ENCODE results near the gene CSGALNACT2.
"Not testable (repeated sequence)": the region's sequence is repeated elsewhere in the genome, so short reads cannot be mapped to it uniquely, and the experiment has no call there.

CSGALNACT2 gene

GRCh38 chr10:43217563-43218205 is 79.4 kb downstream of the CSGALNACT2 start:
- DNase-seq (ENCODE audit: low read depth): no peak

- DNase-seq (ENCODE audit: low read depth): no peak
Observed at GRCh38 chr10:43218206-43218950, 80.1 kb downstream of the CSGALNACT2 start.

DNA sequence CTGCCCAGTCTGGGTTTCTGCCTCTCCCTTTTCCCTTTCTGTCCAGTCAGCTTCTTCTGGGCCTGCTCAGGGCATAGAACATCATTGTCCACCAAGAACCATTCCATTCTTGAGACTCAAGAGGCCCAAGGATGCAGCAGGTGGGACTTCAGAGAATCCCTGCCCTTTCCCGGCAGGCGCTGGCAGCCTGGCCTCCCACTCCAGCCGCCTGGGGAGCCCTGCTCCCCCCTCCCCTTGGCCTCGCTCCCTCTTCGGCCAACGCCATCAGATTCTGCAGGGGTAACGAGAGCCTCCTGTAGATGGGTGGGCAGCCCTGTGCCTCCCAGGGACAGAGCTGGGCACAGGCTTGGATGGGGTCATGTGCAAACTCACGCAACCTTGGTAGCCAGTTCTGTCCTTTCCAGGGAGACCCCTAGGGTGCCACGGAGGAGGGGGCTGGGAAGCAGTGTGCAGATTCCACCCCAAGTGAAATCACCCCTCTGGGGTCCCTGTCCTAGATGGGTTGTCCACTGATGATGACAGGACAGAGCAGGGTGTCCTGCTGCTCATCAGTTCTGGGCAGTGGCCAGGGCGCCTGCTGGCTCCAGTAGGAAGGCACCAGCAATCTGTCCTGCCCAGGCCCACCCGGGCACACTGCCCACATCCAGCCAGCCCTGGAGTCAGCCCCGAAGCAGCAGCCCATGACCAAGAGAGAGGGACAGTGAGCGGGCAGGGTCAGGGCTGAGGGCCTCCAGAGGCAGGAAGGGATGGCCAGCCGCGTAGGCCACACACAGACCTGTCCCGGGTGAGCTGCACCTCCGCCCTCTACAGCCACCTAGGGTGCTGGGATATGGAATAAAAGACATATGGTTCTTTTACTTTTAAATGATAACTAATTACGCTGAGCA is 80.9 kb downstream of the CSGALNACT2 start:
- no peak for DNase-seq (ENCODE audit: low read depth)

- no peak for DNase-seq (ENCODE audit: low read depth)
Observed at GRCh38 chr10:43219848-43220247, 81.6 kb downstream of the CSGALNACT2 start.

DNA sequence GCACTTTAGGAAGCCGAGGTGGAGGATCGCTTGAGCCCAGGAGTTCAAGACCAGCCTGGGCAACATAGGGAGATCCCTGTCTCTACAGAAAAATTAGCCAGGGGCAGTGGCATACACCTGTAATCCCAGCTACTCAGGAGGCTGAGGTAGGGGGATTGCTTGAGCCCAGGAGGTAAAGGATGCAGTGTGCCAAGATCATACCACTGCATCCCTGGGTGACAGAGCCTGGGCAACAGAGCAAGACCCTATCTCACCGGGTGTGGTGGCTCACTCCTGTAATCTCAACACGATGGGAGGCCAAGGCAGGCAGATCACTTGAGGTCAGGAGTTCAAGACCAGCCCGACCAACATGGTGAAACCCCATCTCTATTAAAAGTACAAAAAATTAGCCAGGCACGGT is 82.0 kb downstream of the CSGALNACT2 start:
- DNase-seq (ENCODE audit: low read depth): not testable (repeated sequence)

DNA sequence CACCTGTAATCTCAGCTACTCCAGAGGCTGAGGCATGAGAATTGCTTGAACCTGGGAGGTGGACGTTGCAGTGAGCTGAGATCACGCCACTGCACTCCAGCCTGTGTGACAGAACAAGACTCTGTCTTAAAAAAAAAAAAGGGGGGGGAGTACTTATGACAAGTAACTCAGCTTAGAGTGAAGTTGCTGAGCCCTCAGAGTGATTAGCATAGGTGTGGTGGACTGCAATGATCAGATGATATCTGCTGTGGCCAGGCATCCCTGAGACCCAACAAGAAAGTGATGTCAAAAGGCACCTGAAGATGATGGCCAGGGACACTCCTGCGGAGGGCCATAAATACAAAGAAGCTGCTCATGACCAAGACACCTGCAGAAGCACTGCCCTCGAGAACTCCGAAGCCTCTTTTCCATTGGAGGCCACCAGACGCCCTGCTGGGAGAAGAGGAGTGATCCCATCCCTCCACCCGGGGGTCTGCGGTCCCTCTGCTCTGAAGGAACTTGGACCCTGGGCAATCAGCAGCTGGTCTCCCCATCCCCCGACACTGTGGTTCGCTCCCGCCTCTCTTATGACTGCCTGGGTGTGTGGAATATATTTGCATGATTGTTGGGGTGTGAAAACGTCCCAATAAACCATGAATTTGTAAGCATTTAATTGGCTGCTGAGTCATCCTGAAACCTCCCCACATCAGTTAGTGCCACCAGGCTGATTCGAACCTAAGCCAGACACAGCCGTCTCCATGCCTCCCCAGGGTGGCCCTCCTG is 82.6 kb downstream of the CSGALNACT2 start:
- no peak for DNase-seq (ENCODE audit: low read depth)

GRCh38 chr10:43221419-43222209 is 83.4 kb downstream of the CSGALNACT2 start:
- DNase-seq (ENCODE audit: low read depth): no peak

DNA sequence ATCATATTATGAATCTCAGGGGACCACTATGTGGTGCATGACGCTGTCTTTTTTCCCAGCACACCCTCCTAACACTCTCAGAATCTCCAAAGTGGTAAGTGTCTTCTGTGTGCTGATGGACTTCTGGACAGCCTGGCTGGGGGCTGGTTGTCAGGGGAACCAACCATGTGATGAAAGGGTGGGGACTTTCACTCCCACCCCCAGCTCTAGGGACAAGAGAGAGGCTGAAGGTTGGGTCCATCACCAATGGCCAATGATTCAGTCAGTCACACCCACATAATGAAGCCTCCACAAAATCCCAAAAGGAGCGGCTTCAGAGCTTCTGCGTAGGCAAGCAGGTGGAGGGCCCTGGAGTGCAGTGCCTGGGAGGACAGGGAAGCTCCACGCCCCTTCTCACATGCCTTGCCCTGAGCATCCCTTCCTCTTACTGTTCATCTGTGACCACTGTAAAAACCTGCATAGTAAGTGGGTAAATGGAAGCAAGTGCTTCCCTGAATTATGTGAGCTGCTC is 84.0 kb downstream of the CSGALNACT2 start:
- DNase-seq (ENCODE audit: low read depth): no peak

DNA sequence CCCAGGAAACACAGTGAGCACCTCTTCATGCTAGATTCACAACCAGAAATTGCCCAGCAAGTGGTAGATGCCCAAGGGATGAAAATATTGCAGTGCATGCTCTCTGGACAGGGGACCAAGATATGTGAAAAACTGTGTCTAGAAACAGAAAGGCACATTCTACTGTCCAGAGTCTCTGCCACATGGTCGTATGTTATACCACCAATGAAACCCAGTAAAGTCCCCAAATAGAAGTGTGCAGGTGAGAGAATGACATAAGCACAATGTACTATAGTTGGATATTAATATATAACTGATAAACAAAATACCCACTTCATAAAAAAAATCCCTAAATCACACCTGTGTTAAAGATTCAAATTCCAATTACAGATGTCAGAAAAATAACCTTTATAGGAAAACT is 84.8 kb downstream of the CSGALNACT2 start:
- no peak for DNase-seq (ENCODE audit: low read depth)

- no peak for DNase-seq (ENCODE audit: low read depth)
Observed at GRCh38 chr10:43224321-43224720, 86.1 kb downstream of the CSGALNACT2 start.

DNA sequence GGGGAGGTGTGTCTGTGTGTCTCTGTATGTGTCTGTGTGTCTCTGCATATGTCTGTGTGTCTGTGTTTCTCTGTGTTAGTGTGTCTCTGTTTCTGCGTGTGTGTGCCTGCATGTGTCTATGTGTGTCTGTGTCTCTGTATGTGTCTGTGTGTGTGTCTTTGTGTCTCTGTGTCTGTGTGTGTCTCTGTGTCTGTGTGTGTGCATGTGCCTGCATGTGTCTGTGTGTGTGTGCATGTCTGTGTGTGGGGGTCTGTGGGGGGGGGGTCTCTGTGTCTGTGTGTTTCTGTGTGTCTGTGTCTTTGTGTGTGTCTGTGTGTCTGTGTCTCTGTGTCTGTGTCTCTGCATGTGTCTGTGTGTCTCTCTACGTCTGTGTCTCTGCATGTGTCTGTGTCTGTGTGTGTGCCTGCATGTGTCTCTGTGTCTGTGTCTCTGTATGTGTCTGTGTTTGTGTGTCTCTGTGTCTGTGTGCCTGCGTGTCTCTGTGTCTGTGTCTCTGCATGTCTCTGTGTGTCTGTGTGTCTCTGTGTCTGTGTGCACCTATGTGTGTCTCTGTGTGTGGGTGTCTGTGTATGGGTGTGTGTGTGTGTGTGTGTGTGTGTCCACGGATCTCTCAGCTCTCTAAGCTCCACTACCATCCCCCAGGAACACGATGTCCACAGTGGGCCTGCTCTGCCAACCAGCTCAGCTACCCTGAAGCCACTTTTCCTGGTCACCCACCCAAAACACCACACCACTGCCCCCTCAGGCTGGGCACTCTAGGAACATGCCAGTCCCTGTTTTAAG is 87.0 kb downstream of the CSGALNACT2 start:
- no peak for DNase-seq (ENCODE audit: low read depth)

- no peak for DNase-seq (ENCODE audit: low read depth)
Observed at GRCh38 chr10:43225787-43226153, 87.5 kb downstream of the CSGALNACT2 start.

- DNase-seq (ENCODE audit: low read depth): no peak
Observed at GRCh38 chr10:43226441-43226840, 88.2 kb downstream of the CSGALNACT2 start.

DNA sequence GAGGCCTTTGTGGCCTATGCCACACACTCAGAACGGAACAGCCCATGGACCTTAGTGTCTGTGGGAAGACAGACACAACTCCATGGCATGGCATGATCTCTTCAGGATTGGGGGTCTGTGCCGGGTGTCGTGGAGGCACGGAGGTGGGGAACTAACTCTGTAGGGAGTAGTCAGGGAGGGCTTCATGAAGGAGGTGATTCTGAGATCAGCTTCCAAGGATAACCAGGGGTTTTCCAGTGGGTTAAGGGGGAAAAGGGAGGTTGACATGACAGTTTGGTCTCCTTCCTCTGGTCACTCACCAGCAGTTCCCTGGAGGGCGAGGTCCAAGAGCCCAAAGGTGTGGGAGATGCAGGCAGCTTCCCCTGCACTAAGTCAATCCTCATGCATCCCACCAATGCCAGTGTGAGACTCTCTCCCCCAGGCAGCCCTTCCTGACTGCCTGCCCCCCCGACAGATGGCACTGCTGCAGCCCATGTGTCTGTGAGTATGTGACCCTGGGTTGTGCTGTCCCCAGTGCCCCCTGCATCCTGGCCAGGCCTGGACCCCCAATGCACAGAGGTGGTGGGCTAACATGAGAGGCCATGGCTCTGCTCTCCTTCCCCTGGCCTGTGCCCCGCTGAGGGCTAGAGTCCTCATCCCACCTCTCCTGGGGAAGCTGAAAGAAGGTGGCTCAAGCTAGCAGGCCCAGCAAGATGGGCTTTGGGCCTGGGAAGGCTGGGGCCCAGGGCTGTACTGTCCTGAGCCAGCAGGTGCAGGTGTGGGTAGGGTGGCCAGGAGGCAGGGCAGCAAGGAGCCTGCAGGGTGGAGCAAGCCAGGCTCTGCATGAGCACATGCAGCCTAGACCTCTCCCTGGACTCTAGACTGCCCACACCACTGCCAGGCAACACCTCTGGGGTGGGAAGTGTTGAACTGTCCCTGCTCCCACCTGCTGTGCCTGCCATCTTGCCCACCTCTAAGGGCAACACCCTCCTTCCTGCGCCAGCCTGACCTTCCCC is 88.9 kb downstream of the CSGALNACT2 start:
- no peak for DNase-seq (ENCODE audit: low read depth)

- DNase-seq (ENCODE audit: low read depth): no peak
Observed at GRCh38 chr10:43227911-43228782, 89.9 kb downstream of the CSGALNACT2 start.

GRCh38 chr10:43228783-43229207 is 90.5 kb downstream of the CSGALNACT2 start:
- DNase-seq (ENCODE audit: low read depth): no peak

- DNase-seq (ENCODE audit: low read depth): no peak
Observed at GRCh38 chr10:43229208-43230061, 91.2 kb downstream of the CSGALNACT2 start.
